GM18505 (cell line): ENCODE measurements around the gene SPRED3.
"Not testable (repeated sequence)": the region's sequence is repeated elsewhere in the genome, so short reads cannot be mapped to it uniquely, and the experiment has no call there.

Experiments used
- ATAC-seq: cut with Tn5 transposase; IDR thresholded peaks from one replicate; pipeline ENCODE4 v1.9.1; 2021; ENCODE audit not compliant: unreplicated experiment
- POLR2A ChIP-seq: IDR thresholded peaks from 4 replicates; pipeline ENCODE4 v1.6.1; 2011; ENCODE audit warnings: borderline replicate concordance; ENCODE audit not compliant: insufficient read depth, insufficient read length; ENCODE audit errors: extremely low read depth

The SPRED3 gene

GRCh38 chr19:38361633-38362075 is 26.8 kb upstream of the SPRED3 start:
- ATAC-seq = peak; percentile 49

DNA sequence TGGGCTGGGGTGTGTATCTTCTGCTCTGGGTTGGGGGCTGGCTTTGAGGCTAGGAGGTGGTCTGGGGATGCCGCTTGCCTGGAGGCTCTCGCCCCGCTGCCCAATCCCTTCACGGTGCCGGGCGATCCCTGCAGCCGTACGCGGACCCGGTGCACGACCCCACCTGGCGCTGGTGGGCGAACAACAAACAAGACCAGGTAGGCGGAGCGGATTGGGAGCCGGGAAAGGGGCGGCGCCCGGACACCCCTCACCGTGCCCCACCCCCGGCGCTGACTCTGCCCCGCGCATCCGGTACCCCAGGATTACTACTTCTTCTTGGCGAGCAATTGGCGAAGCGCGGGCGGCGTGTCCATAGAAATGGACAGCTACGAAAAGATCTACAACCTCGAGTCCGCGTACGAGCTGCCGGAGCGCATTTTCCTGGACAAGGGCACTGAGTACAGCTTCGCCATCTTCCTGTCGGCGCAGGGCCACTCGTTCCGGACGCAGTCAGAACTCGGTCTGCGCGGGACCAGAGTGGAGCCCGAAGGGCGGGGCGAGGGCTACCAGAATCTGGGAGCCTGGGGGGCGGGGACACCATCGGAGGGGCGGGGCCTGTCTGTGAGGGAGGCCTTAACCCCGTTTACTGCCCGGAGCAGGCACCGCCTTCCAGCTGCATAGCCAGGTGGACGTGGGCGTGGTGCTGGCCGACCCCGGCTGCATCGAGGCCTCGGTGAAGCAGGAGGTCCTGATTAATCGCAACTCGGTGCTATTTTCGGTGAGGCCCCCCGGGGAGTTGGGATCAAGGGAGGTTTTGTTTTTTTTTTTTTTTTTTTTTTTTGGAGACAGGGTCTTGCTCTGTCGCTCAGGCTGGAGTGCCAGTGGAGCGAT is 26.2 kb upstream of the SPRED3 start:
- TF ChIP-seq POLR2A = peak; percentile 26
- ATAC-seq = peak; percentile 27

More at GRCh38 chr19:38361633-38362075, 26.8 kb upstream of the SPRED3 start:
- TF ChIP-seq POLR2A = no peak

DNA sequence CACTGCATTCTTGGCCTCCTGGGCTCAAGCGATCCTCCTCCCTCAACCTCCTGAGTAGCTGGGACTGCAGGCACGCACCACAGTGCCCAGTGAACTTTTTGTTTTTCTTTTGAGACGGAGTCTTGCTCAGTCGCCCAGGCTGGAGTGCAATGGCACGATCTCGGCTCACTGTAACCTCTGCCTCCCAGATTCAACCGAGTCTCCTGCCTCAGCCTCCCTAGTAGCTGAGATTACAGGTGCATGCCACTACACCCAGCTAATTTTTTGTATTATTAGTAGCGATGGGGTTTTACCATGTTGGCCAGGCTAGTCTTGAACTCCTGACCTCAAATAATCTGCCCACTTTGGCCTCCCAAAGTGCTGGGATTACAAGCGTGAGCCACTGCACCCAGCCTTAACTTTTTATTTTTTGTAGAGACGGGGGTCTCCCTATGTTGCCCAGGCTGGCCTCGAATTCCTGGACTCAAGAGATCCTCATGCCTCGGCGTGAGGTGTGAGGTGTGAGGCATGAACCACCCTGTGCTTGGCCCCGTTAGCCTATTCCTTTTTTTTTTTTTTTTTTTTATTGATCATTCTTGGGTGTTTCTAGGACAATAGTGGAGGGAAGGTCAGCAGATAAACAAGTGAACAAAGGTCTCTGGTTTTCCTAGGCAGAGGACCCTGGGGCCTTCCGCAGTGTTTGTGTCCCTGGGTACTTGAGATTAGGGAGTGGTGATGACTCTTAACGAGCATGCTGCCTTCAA is 25.4 kb upstream of the SPRED3 start:
- not testable (repeated sequence) for ATAC-seq

- ATAC-seq = no peak
- no peak for TF ChIP-seq POLR2A
Measured at GRCh38 chr19:38367041-38367440, 21.5 kb upstream of the SPRED3 start.

GRCh38 chr19:38369584-38369983 is 18.9 kb upstream of the SPRED3 start:
- no peak for ATAC-seq
- no peak for TF ChIP-seq POLR2A

- ATAC-seq = no peak
- no peak for TF ChIP-seq POLR2A
Measured at GRCh38 chr19:38370299-38370698, 18.2 kb upstream of the SPRED3 start.

DNA sequence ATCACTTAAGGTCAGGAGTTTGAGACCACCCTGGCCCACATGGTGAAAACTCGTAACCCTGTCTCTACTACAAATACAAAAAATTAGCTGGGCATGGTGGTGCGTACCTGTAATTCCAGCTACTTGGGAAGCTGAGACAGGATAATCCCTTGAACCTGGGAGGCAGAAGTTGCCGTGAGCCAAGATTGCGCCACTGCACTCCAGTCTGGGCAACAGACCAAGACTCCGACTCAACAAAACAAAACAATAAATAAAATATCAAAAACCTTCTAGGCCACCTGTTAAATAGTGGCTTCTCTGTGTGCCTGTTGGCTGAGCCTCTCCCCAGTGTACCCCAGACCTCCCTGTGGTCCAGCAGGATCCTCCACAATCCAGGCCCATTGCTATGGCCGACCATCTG is 17.4 kb upstream of the SPRED3 start:
- ATAC-seq = no peak
- TF ChIP-seq POLR2A = no peak

- ATAC-seq = no peak
- TF ChIP-seq POLR2A = no peak
Measured at GRCh38 chr19:38373907-38374331, 14.6 kb upstream of the SPRED3 start.

DNA sequence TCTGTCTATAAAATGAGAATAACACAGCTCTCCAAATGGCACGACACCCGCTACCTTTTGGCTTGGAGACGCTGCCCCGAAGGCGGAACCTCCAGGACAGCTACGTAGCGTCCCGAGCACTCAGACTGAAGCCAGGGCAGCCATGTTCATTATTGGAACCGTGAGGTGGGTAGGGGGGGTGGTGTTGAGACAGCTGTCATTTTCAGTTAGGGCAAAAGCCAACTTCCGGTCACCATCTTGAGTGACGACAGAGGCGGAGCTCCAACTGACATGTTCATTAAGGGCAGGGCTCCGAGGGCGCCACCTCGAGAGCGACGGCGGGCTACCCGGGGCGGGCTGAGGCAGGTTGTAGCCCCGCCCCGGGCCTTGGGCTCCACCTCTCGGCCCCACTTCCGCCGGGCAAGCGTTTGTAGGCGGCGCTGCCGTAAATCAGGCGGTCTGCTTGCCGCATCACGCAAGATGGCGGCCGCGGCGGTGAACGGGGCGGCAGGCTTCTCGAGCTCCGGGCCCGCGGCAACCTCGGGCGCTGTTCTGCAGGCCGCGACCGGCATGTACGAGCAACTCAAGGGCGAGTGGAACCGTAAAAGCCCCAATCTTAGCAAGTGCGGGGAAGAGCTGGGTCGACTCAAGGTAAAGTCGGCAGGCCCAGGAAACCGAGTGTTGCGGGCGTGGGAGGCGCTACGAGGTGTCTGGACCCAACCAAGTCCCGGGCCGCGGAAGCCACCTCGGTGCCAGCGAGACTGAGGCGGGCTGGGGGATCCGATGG is 14.0 kb upstream of the SPRED3 start, which contains the start of gene PSMD8:
PSMD8 (plus strand) TSS at position 240 of the 766 bp plus-strand sequence; CDS start at position 271, 31 bp downstream.
- TF ChIP-seq POLR2A = peak; percentile 98
- peak; percentile 95 for ATAC-seq

DNA sequence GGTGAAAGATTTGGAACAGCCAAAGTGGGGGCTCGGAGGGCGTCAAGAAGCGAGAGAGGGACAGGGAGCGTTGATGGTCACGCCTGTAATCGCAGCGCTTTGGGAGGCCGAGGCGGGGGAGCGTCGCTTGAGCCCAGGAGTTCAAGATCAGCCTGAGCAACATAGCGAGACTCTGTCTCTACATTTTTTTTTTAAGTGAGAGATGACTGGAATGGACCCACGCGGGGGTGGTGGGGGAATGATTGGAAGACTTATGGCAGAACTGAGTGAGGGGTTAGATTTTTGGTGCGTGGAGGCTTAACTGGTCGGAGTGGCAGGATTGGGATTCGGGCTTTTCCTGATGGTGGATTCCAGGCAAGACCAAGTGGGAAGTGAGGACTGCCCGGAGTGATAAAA is 13.4 kb upstream of the SPRED3 start:
- TF ChIP-seq POLR2A = no peak

GRCh38 chr19:38375748-38376147 is 12.7 kb upstream of the SPRED3 start:
- no peak for TF ChIP-seq POLR2A
- no peak for ATAC-seq

More for the DNA sequence above, 13.4 kb upstream of the SPRED3 start:
- ATAC-seq = no peak

DNA sequence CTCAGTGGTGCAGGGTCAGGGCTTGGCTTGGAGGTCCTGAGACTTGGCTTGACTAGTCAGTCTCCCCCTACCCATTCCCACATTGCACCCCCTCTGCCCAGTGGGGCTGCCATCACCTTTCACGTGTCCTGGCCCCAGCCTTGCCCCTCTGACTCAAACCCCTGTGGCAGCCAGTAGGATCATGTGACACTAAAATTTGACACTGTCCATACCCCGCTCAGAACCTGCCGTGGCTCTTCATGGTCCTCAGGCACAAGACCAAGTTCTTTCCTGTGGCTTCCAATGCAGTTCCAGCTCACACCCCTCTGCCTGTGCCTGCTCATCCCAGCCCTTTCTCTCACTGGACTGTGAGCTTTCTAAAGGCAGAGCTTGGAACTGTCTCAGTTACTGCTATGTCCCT is 11.9 kb upstream of the SPRED3 start:
- ATAC-seq = no peak
- no peak for TF ChIP-seq POLR2A

DNA sequence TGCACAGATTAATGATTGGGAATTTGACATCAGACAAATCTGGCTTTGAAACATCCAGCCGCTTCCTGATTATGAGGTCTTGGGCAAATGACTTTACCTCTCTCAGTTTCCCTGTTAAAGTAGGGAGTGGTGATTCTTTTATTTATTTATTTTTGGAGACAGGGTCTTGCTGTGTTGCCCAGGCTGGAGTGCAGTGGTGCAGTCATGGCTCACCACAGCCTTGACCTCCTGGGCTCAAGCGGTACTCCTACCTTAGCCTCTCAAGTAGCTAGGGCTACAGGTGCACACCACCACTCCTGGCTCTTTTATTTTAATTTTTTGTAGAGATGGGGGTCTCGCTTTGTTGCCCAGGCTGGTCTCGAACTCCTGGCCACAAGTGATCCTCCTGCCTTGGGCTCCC is 11.4 kb upstream of the SPRED3 start:
- no peak for TF ChIP-seq POLR2A
- no peak for ATAC-seq
